Umbilical cord (tissue), 1 donor: ENCODE data around the gene PRIMPOL. TPM values are rescaled to one million over a fixed set of nuclear protein-coding genes. Genes with fewer than 3 reads are reported as not detected.

Experiments
- total RNA-seq: library from RNA; depleted of rRNA; stranded (reverse); fragments of >200 nt; gene quantifications from one replicate; pipeline ENCODE4 v1.2.3, GENCODE V29; 2014; ENCODE audit warnings: low replicate concordance; ENCODE audit not compliant: insufficient read depth

The PRIMPOL gene
- total RNA-seq, 1 donor from 2014 or later, result 34.4 TPM

Other genes with a start within 250 kb of the PRIMPOL start
- gene IRF2, start 175.2 kb upstream of the PRIMPOL start, total RNA-seq, result 12.0 TPM
- 42.9 TPM for gene CASP3, start 291 bp upstream of the PRIMPOL start, total RNA-seq
- gene CENPU, start 84.4 kb downstream of the PRIMPOL start, total RNA-seq, result 13.2 TPM
- 154 TPM for gene ACSL1, start 176.2 kb downstream of the PRIMPOL start, total RNA-seq